Upper lobe of right lung (tissue), 1 donor: ENCODE results near the gene IP6K2. TPM values are rescaled to one million over a fixed set of nuclear protein-coding genes. Genes with fewer than 3 reads are reported as not detected.

Experiments used
- ATAC-seq: fragments of 200-7000 bp; cut with Tn5 transposase; one replicate; pipeline ENCODE4 v1.9.1; 2020; ENCODE audit warnings: mild to moderate bottlenecking, moderate library complexity
- DNase-seq: peaks from one replicate; pipeline ENCODE4 v3.0.0-alpha.2; 2020
- H3K27ac ChIP-seq: fragments of 200-600 bp; one replicate; pipeline ENCODE4 v1.8.0; 2022
- H3K27me3 ChIP-seq: fragments of 200-600 bp; one replicate; pipeline ENCODE4 v1.8.0; 2022; ENCODE audit warnings: mild to moderate bottlenecking
- H3K36me3 ChIP-seq: fragments of 200-600 bp; one replicate; pipeline ENCODE4 v1.8.0; 2022
- H3K4me1 ChIP-seq: fragments of 200-600 bp; one replicate; pipeline ENCODE4 v1.8.0; 2022
- H3K4me3 ChIP-seq: fragments of 200-600 bp; one replicate; pipeline ENCODE4 v1.8.0; 2022; ENCODE audit warnings: mild to moderate bottlenecking
- H3K9me3 ChIP-seq: fragments of 200-600 bp; one replicate; pipeline ENCODE4 v1.8.0; 2022
- intact Hi-C: fragments of 100-400 bp; cut with DNase I; formaldehyde crosslinking; loops from one replicate; pipeline ENCODE4 v1.11.0; 2022
- total RNA-seq: library from RNA; stranded (reverse); fragmentation: NEBNext Ultra II Directional; extraction: Animal tissue kit (Norgen Biotek cat#: 25700); gene quantifications from one replicate; pipeline ENCODE4 v1.2.1, GENCODE V29; 2021
- TF ChIP-seq, protein P1 (sequence below): fragments of 200-600 bp; IDR thresholded peaks from one replicate; pipeline ENCODE4 v1.8.0; 2022; ENCODE audit warnings: antibody characterized with exemption
- donor health status: DM: no; HTN: yes; CAD: no; lungs with severe emphysema.

The IP6K2 gene
- total RNA-seq, 1 donor from 2014 or later = 44.2 TPM

DNA sequence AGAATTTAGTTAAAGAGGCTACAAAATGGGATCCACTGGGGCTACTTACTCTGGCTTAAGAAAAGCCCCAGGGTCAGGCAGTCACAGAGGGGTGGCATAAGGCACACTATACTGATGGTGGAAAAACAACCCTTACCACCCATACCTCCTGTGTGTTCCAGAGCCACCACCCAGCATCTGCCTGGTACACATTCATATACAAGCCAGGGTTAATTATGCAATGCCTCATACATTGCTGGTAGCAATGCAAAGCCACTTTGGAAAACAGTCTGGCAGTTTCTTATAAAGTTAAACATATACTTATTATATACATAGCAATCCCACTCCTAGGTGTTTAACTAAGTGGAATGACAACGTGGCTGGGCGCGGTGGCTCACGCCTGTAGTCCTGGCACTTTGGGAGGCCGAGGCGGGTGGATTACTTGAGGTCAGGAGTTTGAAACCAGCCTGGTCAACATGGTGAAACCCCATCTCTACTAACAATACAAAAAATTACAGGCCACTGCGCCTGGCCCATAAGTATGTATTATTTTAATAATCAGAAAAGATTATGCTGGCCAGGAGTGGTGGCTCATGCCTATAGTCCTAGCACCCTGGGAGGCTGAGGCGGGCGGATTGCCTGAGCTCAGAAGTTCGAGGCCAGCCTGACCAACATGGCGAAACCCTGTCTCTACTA lies 16.2 kb downstream of the IP6K2 start:
- peak; percentile 26 for DNase-seq
- Histone ChIP-seq H3K4me3 (no peak overlapping the region), H3K4me1 (peaks cover 12% of the 10 kb centered on the region), H3K9me3 (no peaks in the 10 kb centered on the region), H3K27me3 (no peaks in the 10 kb centered on the region), H3K27ac (no peak overlapping the region), H3K36me3 (peaks cover 30% of the 10 kb centered on the region)
- no peak for ATAC-seq
- intact Hi-C loops = no loop called here
- TF ChIP-seq, protein P1, sequence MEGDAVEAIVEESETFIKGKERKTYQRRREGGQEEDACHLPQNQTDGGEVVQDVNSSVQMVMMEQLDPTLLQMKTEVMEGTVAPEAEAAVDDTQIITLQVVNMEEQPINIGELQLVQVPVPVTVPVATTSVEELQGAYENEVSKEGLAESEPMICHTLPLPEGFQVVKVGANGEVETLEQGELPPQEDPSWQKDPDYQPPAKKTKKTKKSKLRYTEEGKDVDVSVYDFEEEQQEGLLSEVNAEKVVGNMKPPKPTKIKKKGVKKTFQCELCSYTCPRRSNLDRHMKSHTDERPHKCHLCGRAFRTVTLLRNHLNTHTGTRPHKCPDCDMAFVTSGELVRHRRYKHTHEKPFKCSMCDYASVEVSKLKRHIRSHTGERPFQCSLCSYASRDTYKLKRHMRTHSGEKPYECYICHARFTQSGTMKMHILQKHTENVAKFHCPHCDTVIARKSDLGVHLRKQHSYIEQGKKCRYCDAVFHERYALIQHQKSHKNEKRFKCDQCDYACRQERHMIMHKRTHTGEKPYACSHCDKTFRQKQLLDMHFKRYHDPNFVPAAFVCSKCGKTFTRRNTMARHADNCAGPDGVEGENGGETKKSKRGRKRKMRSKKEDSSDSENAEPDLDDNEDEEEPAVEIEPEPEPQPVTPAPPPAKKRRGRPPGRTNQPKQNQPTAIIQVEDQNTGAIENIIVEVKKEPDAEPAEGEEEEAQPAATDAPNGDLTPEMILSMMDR = no peak

DNA sequence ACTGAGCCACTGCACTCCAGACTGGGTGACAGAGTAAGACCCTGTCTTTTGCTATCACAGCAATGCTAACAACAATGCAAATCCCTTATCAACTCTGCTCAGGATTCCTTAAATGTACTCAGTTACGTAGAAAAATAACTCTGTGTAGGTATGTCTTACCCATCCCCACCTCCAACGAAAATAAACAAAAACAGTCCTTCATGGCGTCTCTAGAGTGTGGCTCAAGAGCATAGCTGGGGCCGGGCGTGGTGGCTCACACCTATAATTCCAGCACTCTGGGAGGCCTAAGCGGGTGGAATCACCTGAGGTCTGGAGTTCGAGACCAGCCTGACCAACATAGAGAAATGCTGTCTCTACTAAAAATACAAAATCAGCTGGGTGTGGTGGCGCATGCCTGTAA lies 18.1 kb downstream of the IP6K2 start:
- DNase-seq (no peak), ATAC-seq (peak; percentile 25)
- intact Hi-C loops = no loop called here

DNA sequence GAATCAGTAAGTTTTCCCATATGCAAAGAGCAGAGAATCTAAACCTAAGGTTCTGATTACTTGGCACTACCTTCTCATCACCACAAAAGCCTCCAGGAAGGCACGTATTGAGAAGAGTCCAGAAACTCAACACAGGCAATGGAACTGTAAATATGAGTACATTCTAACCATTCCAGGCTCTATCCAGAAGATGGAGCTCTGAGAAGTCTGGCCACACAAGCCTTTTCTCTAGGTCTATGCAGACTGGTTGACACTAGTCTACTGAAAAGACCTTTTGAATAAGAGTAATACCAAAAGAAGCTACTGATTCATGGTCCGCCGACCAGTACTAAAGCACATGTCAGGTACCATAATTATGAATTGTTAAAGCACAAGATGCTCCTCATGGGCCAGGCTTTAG lies 19.1 kb downstream of the IP6K2 start:
- Histone ChIP-seq H3K27ac (no peak overlapping the region), H3K4me1 (peaks cover 16% of the 10 kb centered on the region), H3K36me3 (peaks cover 55% of the 10 kb centered on the region), H3K9me3 (no peaks in the 10 kb centered on the region), H3K27me3 (no peaks in the 10 kb centered on the region), H3K4me3 (no peak overlapping the region)
- TF ChIP-seq, protein P1 = no peak
- ATAC-seq (no peak), DNase-seq (no peak)
- intact Hi-C loops = no loop called here

More for the DNA sequence above, 18.1 kb downstream of the IP6K2 start:
- H3K27ac ChIP-seq = no peak overlapping the region
- no peak overlapping the region for H3K4me3 ChIP-seq
- H3K4me1 ChIP-seq = peaks cover 15% of the 10 kb centered on the region
- TF ChIP-seq, protein P1 = no peak
- H3K9me3 ChIP-seq = no peaks in the 10 kb centered on the region
- H3K36me3 ChIP-seq = peaks cover 45% of the 10 kb centered on the region
- no peaks in the 10 kb centered on the region for H3K27me3 ChIP-seq

DNA sequence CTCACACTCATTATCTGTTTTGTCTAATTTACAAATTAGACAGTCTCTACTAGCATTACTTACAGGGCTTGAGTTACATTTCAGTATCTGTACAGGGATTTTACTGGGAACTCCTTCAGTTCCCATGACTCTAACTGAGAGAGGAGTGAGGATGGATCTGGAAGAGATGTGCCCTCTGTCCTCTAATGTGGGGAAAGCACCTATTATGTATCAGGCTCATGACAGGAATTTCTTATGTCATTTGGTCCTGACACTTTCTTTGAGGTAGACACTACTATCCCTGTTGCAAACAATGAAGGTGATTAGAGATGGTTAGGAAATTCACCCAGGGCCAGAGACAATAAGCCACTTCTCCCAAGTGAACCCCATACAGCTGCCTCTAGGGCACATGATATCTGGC lies 20.4 kb downstream of the IP6K2 start:
- TF ChIP-seq, protein P1 = no peak
- H3K27me3 ChIP-seq = no peaks in the 10 kb centered on the region
- no peak overlapping the region for H3K27ac ChIP-seq
- H3K4me1 ChIP-seq = peaks cover 16% of the 10 kb centered on the region
- ATAC-seq (no peak), DNase-seq (no peak)
- peaks cover 68% of the 10 kb centered on the region for H3K36me3 ChIP-seq
- no peaks in the 10 kb centered on the region for H3K9me3 ChIP-seq
- no peak overlapping the region for H3K4me3 ChIP-seq
- intact Hi-C loops = no loop called here

DNA sequence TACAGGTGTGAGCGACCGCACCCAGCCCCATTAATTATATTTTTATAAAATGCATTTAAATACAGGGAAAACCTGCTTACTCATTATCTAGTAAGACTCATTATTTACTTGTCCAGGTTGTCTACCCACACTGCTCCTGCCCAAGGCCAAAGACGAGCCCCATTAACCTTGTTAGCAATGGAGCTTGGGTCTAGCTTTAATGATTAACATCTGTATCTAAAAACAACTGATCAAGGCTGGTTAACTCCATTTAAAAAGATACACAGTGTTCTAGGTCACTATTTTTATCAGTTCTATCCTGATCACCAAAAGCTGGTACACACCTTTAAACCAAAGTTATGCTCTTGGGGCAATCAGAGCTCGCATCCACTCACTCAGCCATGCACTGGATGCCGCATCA lies 20.9 kb downstream of the IP6K2 start:
- Histone ChIP-seq H3K4me1 (peaks cover 16% of the 10 kb centered on the region), H3K36me3 (peaks cover 71% of the 10 kb centered on the region), H3K27ac (no peak overlapping the region), H3K9me3 (no peaks in the 10 kb centered on the region), H3K27me3 (no peaks in the 10 kb centered on the region), H3K4me3 (no peak overlapping the region)
- peak; percentile 12 for DNase-seq
- intact Hi-C loops = no loop called here
- TF ChIP-seq, protein P1 = no peak
- no peak for ATAC-seq

DNA sequence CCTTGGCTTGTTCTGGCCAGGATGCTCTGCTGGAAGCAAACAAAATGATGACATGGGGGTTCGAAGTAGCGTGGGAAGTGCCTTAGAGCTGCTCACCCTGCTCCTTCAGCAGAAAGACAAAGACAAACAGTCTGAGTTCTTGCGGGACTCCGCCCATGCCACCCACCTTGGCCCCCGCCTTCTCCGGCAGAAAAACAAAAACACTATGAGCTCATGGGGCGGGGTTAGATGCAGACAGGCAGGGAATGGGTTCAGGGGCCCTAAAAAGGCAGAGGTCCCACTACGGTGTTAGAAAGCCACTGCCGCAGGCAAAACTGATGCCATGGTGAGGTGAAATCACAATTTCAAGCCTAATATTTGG lies 21.6 kb downstream of the IP6K2 start:
- H3K4me3 ChIP-seq = peak overlapping the region; percentile 35
- peaks cover 16% of the 10 kb centered on the region for H3K4me1 ChIP-seq
- H3K36me3 ChIP-seq = peaks cover 72% of the 10 kb centered on the region
- TF ChIP-seq, protein P1 = no peak
- ATAC-seq (peak; percentile 27), DNase-seq (peak; percentile 59)
- H3K27ac ChIP-seq = peak overlapping the region; percentile 81
- H3K27me3 ChIP-seq = no peaks in the 10 kb centered on the region
- intact Hi-C loops = no loop called here
- H3K9me3 ChIP-seq = no peaks in the 10 kb centered on the region
